ENCODE data around the gene WDSUB1.

WDSUB1 gene

DNA sequence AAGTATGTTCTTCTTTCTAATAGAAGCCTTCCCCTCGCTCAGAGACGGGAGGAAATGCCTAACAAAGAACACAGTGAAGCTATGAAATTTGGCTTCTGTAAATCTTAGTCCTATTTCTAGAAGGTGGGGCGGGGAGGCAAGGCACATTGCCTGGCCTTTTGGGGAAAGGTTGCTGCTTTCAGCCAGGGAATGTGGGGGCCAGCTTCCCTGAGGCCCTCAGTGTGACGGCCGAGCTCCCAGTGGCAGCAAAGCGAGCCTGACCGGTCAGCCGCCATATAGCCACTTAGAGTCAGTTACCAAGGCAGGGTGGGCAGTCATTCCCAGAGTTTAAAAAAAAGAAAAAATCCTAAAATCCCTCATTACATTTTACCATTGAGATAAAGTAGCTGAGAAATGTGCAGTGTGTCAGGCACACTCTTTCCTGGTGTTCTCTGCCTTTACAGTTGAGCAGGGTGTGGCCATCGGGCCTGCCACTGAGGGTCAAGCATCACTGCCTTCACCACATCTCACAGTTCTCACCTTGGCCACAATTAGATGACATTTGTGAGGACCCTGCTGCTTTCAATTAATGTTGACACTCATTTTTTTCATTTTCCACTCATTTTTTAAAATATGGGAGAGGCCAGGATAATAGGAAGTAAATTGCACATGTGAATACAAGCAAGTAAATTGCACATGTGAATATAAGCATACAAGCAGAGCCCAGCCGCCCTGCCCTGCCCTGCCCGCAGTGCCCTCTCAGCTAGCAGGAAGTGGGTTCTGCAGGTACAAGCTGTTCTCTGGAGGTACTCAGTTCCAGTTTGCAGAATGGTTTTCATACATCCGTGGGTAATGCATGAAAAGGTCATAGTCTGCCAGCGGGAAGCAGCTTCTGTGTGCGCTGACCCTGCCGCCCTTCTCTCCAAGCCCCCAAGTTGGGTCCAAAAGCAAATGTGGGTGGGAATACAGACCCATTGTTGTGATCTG, 76.9 kb downstream of the WDSUB1 start:
- Histone ChIP-seq H3K4me3 (ENCODE audit: insufficient read depth in 1 of 2, low read depth in 1 of 2, low read length in 2 of 2) (no peak overlapping the region), H2BK12ac (ENCODE audit: low read length in 2 of 2) (no peak overlapping the region), H3K27me3 (ENCODE audit: control insufficient read depth in 1 of 2, insufficient read depth in 1 of 2, low read length in 2 of 2) (no peaks in the 10 kb centered on the region), H3K4ac (ENCODE audit: low read depth in 1 of 2, low read length in 2 of 2) (no peak overlapping the region), H2AK5ac (ENCODE audit: low read length, severe bottlenecking) (no peak overlapping the region), H3K4me2 (ENCODE audit: low read length, poor library complexity, severe bottlenecking) (no peak overlapping the region), H3K27ac (ENCODE audit: low read length, poor library complexity, severe bottlenecking) (no peak overlapping the region), H4K8ac (ENCODE audit: low read length) (no peak overlapping the region), H3K18ac (ENCODE audit: low read depth in 1 of 2, low read length in 2 of 2) (no peak overlapping the region), H4K91ac (ENCODE audit: low read length) (no peak overlapping the region), H2BK5ac (ENCODE audit: low read depth, low read length, poor library complexity, severe bottlenecking) (no peak overlapping the region), H3K9ac (ENCODE audit: low read length) (no peak overlapping the region), H3K9me3 (ENCODE audit: control insufficient read depth, low read length) (no peaks in the 10 kb centered on the region), H3K4me1 (ENCODE audit: control insufficient read depth, insufficient read depth, low read depth, low read length) (peaks cover 11% of the 10 kb centered on the region), H3K79me1 (replicated peaks; ENCODE audit: low read length, poor library complexity, severe bottlenecking) (peaks cover 15% of the 10 kb centered on the region), H3K36me3 (ENCODE audit: control insufficient read depth in 1 of 2, insufficient read depth in 2 of 2, low read depth in 1 of 2, low read length in 2 of 2) (peaks cover 4 to 24% of the 10 kb centered on the region in 2 experiments), H2BK120ac (ENCODE audit: low read depth, low read length) (no peak overlapping the region), H3K23ac (ENCODE audit: low read length in 2 of 2) (no peak overlapping the region), H2BK15ac (ENCODE audit: low read depth, poor library complexity, severe bottlenecking) (no peak overlapping the region), H2AFZ (ENCODE audit: low read depth, low read length) (no peak overlapping the region), H3K14ac (ENCODE audit: low read length in 2 of 2) (no peak overlapping the region)
- 96% methylated on average over 14 of the region's 15 CpGs for WGBS
- no peak for DNase-seq

DNA sequence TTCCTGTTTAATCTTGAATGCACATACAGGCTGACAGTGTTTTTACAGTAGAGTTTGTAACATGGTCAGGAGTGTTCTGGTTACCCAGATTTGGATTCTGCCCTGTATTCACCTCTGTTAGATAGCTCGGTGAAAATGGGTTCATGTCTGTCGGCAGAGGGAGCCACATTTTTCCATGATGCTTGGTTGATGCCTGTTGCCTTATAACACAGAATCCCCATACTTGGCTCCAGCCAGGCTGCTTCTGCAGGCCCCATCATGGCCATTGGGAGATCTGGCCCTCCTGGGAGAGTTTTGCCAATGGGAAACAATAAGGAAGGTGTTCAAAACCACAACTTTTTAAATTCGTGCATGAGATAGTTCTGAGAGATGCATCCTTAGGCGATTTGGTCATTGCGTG, 78.1 kb downstream of the WDSUB1 start:
- H3K4me3 ChIP-seq (ENCODE audit: insufficient read depth in 1 of 2, low read depth in 1 of 2, low read length in 2 of 2): no peak overlapping the region
- peaks cover 13% of the 10 kb centered on the region for H3K79me1 ChIP-seq (replicated peaks; ENCODE audit: low read length, poor library complexity, severe bottlenecking)
- no peak overlapping the region for H2AK5ac ChIP-seq (ENCODE audit: low read length, severe bottlenecking)
- no peak overlapping the region for H2BK5ac ChIP-seq (ENCODE audit: low read depth, low read length, poor library complexity, severe bottlenecking)
- no peak overlapping the region for H3K14ac ChIP-seq (ENCODE audit: low read length in 2 of 2)
- no peak overlapping the region for H4K8ac ChIP-seq (ENCODE audit: low read length)
- no peaks in the 10 kb centered on the region for H3K9me3 ChIP-seq (ENCODE audit: control insufficient read depth, low read length)
- no peak overlapping the region for H3K27ac ChIP-seq (ENCODE audit: low read length, poor library complexity, severe bottlenecking)
- H3K4ac ChIP-seq (ENCODE audit: low read depth in 1 of 2, low read length in 2 of 2): no peak overlapping the region
- H2AFZ ChIP-seq (ENCODE audit: low read depth, low read length): no peak overlapping the region
- peaks cover 14% of the 10 kb centered on the region for H3K4me1 ChIP-seq (ENCODE audit: control insufficient read depth, insufficient read depth, low read depth, low read length)
- no peak overlapping the region for H2BK12ac ChIP-seq (ENCODE audit: low read length in 2 of 2)
- H3K27me3 ChIP-seq (ENCODE audit: control insufficient read depth in 1 of 2, insufficient read depth in 1 of 2, low read length in 2 of 2): no peaks in the 10 kb centered on the region
- no peak overlapping the region for H3K4me2 ChIP-seq (ENCODE audit: low read length, poor library complexity, severe bottlenecking)
- H3K18ac ChIP-seq (ENCODE audit: low read depth in 1 of 2, low read length in 2 of 2): no peak overlapping the region
- peaks cover 4 to 23% of the 10 kb centered on the region in 2 experiments for H3K36me3 ChIP-seq (ENCODE audit: control insufficient read depth in 1 of 2, insufficient read depth in 2 of 2, low read depth in 1 of 2, low read length in 2 of 2)
- no peak overlapping the region for H2BK15ac ChIP-seq (ENCODE audit: low read depth, poor library complexity, severe bottlenecking)
- H3K23ac ChIP-seq (ENCODE audit: low read length in 2 of 2): no peak overlapping the region
- H3K9ac ChIP-seq (ENCODE audit: low read length): no peak overlapping the region
- H2BK120ac ChIP-seq (ENCODE audit: low read depth, low read length): no peak overlapping the region
- DNase-seq: no peak
- no peak overlapping the region for H4K91ac ChIP-seq (ENCODE audit: low read length)
- 98% methylated on average over 5 of the region's 5 CpGs for WGBS

GRCh38 chr2:159206736-159207380, 79.6 kb downstream of the WDSUB1 start:
- Histone ChIP-seq H4K8ac (ENCODE audit: low read length) (no peak overlapping the region), H3K4me1 (ENCODE audit: control insufficient read depth, insufficient read depth, low read depth, low read length) (peaks cover 17% of the 10 kb centered on the region), H3K36me3 (ENCODE audit: control insufficient read depth in 1 of 2, insufficient read depth in 2 of 2, low read depth in 1 of 2, low read length in 2 of 2) (peaks cover 4 to 25% of the 10 kb centered on the region in 2 experiments), H3K18ac (ENCODE audit: low read depth in 1 of 2, low read length in 2 of 2) (no peak overlapping the region), H4K91ac (ENCODE audit: low read length) (no peak overlapping the region), H3K9ac (ENCODE audit: low read length) (no peak overlapping the region), H2AFZ (ENCODE audit: low read depth, low read length) (no peak overlapping the region), H2BK12ac (ENCODE audit: low read length in 2 of 2) (no peak overlapping the region), H3K27me3 (ENCODE audit: control insufficient read depth in 1 of 2, insufficient read depth in 1 of 2, low read length in 2 of 2) (no peaks in the 10 kb centered on the region), H3K27ac (ENCODE audit: low read length, poor library complexity, severe bottlenecking) (no peak overlapping the region), H2BK5ac (ENCODE audit: low read depth, low read length, poor library complexity, severe bottlenecking) (no peak overlapping the region), H3K4me3 (ENCODE audit: insufficient read depth in 1 of 2, low read depth in 1 of 2, low read length in 2 of 2) (no peak overlapping the region), H2AK5ac (ENCODE audit: low read length, severe bottlenecking) (no peak overlapping the region), H3K23ac (ENCODE audit: low read length in 2 of 2) (no peak overlapping the region), H3K14ac (ENCODE audit: low read length in 2 of 2) (no peak overlapping the region), H2BK15ac (ENCODE audit: low read depth, poor library complexity, severe bottlenecking) (no peak overlapping the region), H3K79me1 (replicated peaks; ENCODE audit: low read length, poor library complexity, severe bottlenecking) (peaks cover 13% of the 10 kb centered on the region), H3K9me3 (ENCODE audit: control insufficient read depth, low read length) (no peaks in the 10 kb centered on the region), H3K4ac (ENCODE audit: low read depth in 1 of 2, low read length in 2 of 2) (no peak overlapping the region), H3K4me2 (ENCODE audit: low read length, poor library complexity, severe bottlenecking) (no peak overlapping the region), H2BK120ac (ENCODE audit: low read depth, low read length) (no peak overlapping the region)
- 91% methylated on average over 4 of the region's 6 CpGs for WGBS
- DNase-seq: no peak

DNA sequence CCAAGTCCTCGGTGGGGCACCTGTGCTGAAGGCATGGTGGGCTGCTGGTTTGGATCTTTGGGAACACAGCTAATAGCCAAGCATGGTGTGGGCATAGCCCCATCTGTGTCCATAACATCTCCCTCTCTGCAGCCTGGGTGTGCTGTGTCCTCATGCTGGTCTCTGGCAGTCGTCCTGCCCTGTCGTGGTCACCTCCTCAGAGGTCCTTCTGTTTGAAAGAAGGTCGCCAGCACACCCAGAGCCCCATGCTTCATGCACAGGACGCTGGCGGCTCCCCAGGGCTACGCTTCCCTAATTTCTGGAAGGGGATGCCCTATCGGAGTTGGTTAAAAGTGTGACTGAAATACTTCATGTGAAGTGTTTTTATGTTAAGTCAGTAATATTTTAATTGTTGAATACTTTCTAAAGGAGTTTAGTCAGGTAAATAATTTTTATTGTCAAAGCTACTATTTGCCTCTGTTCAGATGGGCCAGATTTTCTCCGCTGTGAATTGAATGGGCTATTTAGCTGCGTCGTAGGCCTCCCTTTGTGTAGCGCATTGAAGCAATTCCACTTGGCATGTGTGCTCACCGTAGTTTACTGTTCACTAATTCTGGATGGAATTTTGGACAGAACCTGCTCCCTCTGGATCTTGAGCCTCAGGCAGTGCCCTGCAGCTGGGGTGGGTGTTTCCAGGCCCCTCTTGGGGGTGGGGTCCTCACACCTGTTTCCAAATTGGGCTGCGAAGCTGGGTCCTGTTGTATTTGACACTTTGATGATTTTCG, 81.9 kb downstream of the WDSUB1 start:
- Histone ChIP-seq H2BK12ac (ENCODE audit: low read length in 2 of 2) (no peak overlapping the region), H3K27ac (ENCODE audit: low read length, poor library complexity, severe bottlenecking) (no peak overlapping the region), H3K9me3 (ENCODE audit: control insufficient read depth, low read length) (no peaks in the 10 kb centered on the region), H3K23ac (ENCODE audit: low read length in 2 of 2) (no peak overlapping the region), H2BK15ac (ENCODE audit: low read depth, poor library complexity, severe bottlenecking) (no peak overlapping the region), H2BK120ac (ENCODE audit: low read depth, low read length) (no peak overlapping the region), H3K18ac (ENCODE audit: low read depth in 1 of 2, low read length in 2 of 2) (no peak overlapping the region), H4K8ac (ENCODE audit: low read length) (no peak overlapping the region), H2AFZ (ENCODE audit: low read depth, low read length) (no peak overlapping the region), H3K9ac (ENCODE audit: low read length) (no peak overlapping the region), H2AK5ac (ENCODE audit: low read length, severe bottlenecking) (peak overlapping the region; percentile 16), H3K4me3 (ENCODE audit: insufficient read depth in 1 of 2, low read depth in 1 of 2, low read length in 2 of 2) (no peak overlapping the region), H4K91ac (ENCODE audit: low read length) (no peak overlapping the region), H3K36me3 (ENCODE audit: control insufficient read depth in 1 of 2, insufficient read depth in 2 of 2, low read depth in 1 of 2, low read length in 2 of 2) (peaks cover 4 to 35% of the 10 kb centered on the region in 2 experiments), H3K4ac (ENCODE audit: low read depth in 1 of 2, low read length in 2 of 2) (no peak overlapping the region), H3K4me1 (ENCODE audit: control insufficient read depth, insufficient read depth, low read depth, low read length) (peaks cover 15% of the 10 kb centered on the region), H2BK5ac (ENCODE audit: low read depth, low read length, poor library complexity, severe bottlenecking) (no peak overlapping the region), H3K4me2 (ENCODE audit: low read length, poor library complexity, severe bottlenecking) (no peak overlapping the region), H3K79me1 (replicated peaks; ENCODE audit: low read length, poor library complexity, severe bottlenecking) (peaks cover 17% of the 10 kb centered on the region), H3K14ac (ENCODE audit: low read length in 2 of 2) (no peak overlapping the region), H3K27me3 (ENCODE audit: control insufficient read depth in 1 of 2, insufficient read depth in 1 of 2, low read length in 2 of 2) (no peaks in the 10 kb centered on the region)
- DNase-seq: no peak
- WGBS: 98% methylated on average over 15 of the region's 15 CpGs

All from mesenchymal stem cell (in vitro differentiated cells and primary cell).